Tibial nerve (tissue), 4 donors: ENCODE measurements around the gene PRKCZ. TPM values are rescaled to one million over a fixed set of nuclear protein-coding genes. Genes with fewer than 3 reads are reported as not detected.

Experiments used
- DNase-seq, 2 donors: peaks; one replicate each; pipeline ENCODE4 v3.0.0-alpha.2; 2019; ENCODE audit warnings: low spot score in 2 of 2
- H3K27ac ChIP-seq, 4 donors: fragments of 200-600 bp; sonication (generic) in 3 of 4; one replicate each; pipeline ENCODE4 v1.5.1; 2017 to 2019; ENCODE audit warnings: mild to moderate bottlenecking in 1 of 4
- H3K27me3 ChIP-seq, 2 donors: fragments of 200-600 bp; sonication (generic) in 1 of 2; one replicate each; pipeline versions ENCODE4 v1.5.1 to v1.6.0; 2017 to 2019
- H3K36me3 ChIP-seq, 3 donors: fragments of 200-600 bp; sonication (generic); one replicate each; pipeline ENCODE4 v1.5.1; 2018 to 2019
- H3K4me1 ChIP-seq, 4 donors: fragments of 200-600 bp; sonication (generic) in 3 of 4; one replicate each; pipeline ENCODE4 v1.5.1; 2017 to 2019
- H3K4me3 ChIP-seq, 4 donors: fragments of 200-600 bp; sonication (generic) in 3 of 4; one replicate each; pipeline ENCODE4 v1.5.1; 2017 to 2019; ENCODE audit warnings: mild to moderate bottlenecking in 1 of 4, moderate library complexity in 1 of 4
- H3K9me3 ChIP-seq, 4 donors: fragments of 200-600 bp; sonication (generic) in 3 of 4; one replicate each; pipeline ENCODE4 v1.5.1; 2017 to 2019
- CTCF ChIP-seq, 5 experiments: fragments of 200-600 bp in 3 of 5; fragments of 450-650 bp in 2 of 5; sonication (generic) in 3 of 5; IDR thresholded peaks; one replicate each; pipeline ENCODE4 v1.5.1; 2016 to 2019; ENCODE audit warnings: antibody characterized with exemption in 5 of 5, mild to moderate bottlenecking in 3 of 5, moderate library complexity in 2 of 5
- EP300 ChIP-seq, 2 donors: sonication (generic); formaldehyde crosslinking; IDR thresholded peaks; one replicate each; pipeline ENCODE4 v1.6.1; 2017; ENCODE audit warnings: antibody characterized with exemption in 2 of 2, mild to moderate bottlenecking in 1 of 2
- POLR2A ChIP-seq, 2 donors: fragments of 450-650 bp; IDR thresholded peaks; one replicate each; pipeline ENCODE4 v1.6.1; 2017; ENCODE audit warnings: antibody characterized with exemption in 2 of 2, mild to moderate bottlenecking in 2 of 2, moderate library complexity in 2 of 2
- WGBS, 2 donors: methylation state at CpG; one replicate each; pipeline ENCODE4 v1.1.5; 2018; 5-methylcytosine and 5-hydroxymethylcytosine counted together
- total RNA-seq, 4 donors: library from RNA; depleted of rRNA; stranded (reverse); fragments of >200 nt; gene quantifications; one replicate each; pipeline ENCODE4 v1.1.0, GENCODE V29; 2016

PRKCZ gene
- total RNA-seq, 4 donors from 2014 or later, result 2.0 to 3.9 (median 2.8) TPM

- Histone ChIP-seq H3K27me3 (no peaks in the 10 kb centered on the region), H3K9me3 (no peaks in the 10 kb centered on the region), H3K27ac (no peak overlapping the region), H3K4me1 (peaks cover 2 to 61% (median 37%) of the 10 kb centered on the region in 4 donors), H3K4me3 (no peak overlapping the region), H3K36me3 (no peaks in the 10 kb centered on the region)
- TF ChIP-seq EP300 (IDR thresholded peaks at IDR 0.05), result no peak
- TF ChIP-seq POLR2A (IDR thresholded peaks at IDR 0.05), result no peak
- WGBS, 2 donors, result 83 to 91% methylated on average over 9 of the region's 9 CpGs
- DNase-seq, result no peak
These were observed 151.9 kb downstream of the PRKCZ start for GRCh38 chr1:2202008-2202575.

GRCh38 chr1:2202843-2203601, 152.8 kb downstream of the PRKCZ start:
- Histone ChIP-seq H3K27me3 (no peaks in the 10 kb centered on the region), H3K4me1 (peaks cover 2 to 70% (median 45%) of the 10 kb centered on the region in 4 donors), H3K9me3 (no peaks in the 10 kb centered on the region), H3K4me3 (no peak overlapping the region), H3K36me3 (no peaks in the 10 kb centered on the region), H3K27ac (peak overlapping the region in 1 of 4 donors; percentile 89)
- no peak for DNase-seq
- 80 to 87% methylated on average over 14 to 15 of the region's 15 CpGs for WGBS, 2 donors
- TF ChIP-seq CTCF (IDR thresholded peaks at IDR 0.05) (no peak), POLR2A (IDR thresholded peaks at IDR 0.05) (no peak), EP300 (IDR thresholded peaks at IDR 0.05) (no peak)

GRCh38 chr1:2203671-2204414, 153.6 kb downstream of the PRKCZ start:
- no peaks in the 10 kb centered on the region for H3K36me3 ChIP-seq
- H3K27me3 ChIP-seq, result no peaks in the 10 kb centered on the region
- H3K9me3 ChIP-seq, result no peaks in the 10 kb centered on the region
- peaks cover 2 to 71% (median 49%) of the 10 kb centered on the region in 4 donors for H3K4me1 ChIP-seq
- 50 to 59% methylated on average over 17 to 21 of the region's 25 CpGs for WGBS, 2 donors
- no peak for TF ChIP-seq POLR2A (IDR thresholded peaks at IDR 0.05)
- TF ChIP-seq CTCF (IDR thresholded peaks at IDR 0.05), result no peak
- no peak for TF ChIP-seq EP300 (IDR thresholded peaks at IDR 0.05)
- H3K4me3 ChIP-seq, result peak overlapping the region; percentile 39 to 57 (median 44)
- peak overlapping the region; percentile 79 to 89 (median 84) for H3K27ac ChIP-seq
- DNase-seq, result no peak

- Histone ChIP-seq H3K9me3 (no peaks in the 10 kb centered on the region), H3K27me3 (no peaks in the 10 kb centered on the region), H3K27ac (peak overlapping the region; percentile 79 to 89 (median 84)), H3K4me1 (peaks cover 2 to 74% (median 49%) of the 10 kb centered on the region in 4 donors), H3K36me3 (no peaks in the 10 kb centered on the region), H3K4me3 (peak overlapping the region; percentile 39 to 57 (median 44))
- peak; percentile 55 to 66 for DNase-seq
- 0 to 4% methylated on average over 14 to 26 of the region's 60 CpGs for WGBS, 2 donors
- TF ChIP-seq EP300 (IDR thresholded peaks at IDR 0.05), result peak in 1 of 2 donors; percentile 60
- TF ChIP-seq POLR2A (IDR thresholded peaks at IDR 0.05), result peak; percentile 19 to 65
- TF ChIP-seq CTCF (IDR thresholded peaks at IDR 0.05), result no peak
These were observed 154.4 kb downstream of the PRKCZ start for GRCh38 chr1:2204415-2205190.
